ENCODE measurements around the gene SIK3. TPM values are rescaled to one million over a fixed set of nuclear protein-coding genes. Genes with fewer than 3 reads are reported as not detected.
"Not testable (repeated sequence)": the region's sequence is repeated elsewhere in the genome, so short reads cannot be mapped to it uniquely, and the experiment has no call there.

The SIK3 gene
- total and polyA plus RNA-seq, 2 experiments from 2014 or later, result 6.1 to 33.9 TPM

DNA sequence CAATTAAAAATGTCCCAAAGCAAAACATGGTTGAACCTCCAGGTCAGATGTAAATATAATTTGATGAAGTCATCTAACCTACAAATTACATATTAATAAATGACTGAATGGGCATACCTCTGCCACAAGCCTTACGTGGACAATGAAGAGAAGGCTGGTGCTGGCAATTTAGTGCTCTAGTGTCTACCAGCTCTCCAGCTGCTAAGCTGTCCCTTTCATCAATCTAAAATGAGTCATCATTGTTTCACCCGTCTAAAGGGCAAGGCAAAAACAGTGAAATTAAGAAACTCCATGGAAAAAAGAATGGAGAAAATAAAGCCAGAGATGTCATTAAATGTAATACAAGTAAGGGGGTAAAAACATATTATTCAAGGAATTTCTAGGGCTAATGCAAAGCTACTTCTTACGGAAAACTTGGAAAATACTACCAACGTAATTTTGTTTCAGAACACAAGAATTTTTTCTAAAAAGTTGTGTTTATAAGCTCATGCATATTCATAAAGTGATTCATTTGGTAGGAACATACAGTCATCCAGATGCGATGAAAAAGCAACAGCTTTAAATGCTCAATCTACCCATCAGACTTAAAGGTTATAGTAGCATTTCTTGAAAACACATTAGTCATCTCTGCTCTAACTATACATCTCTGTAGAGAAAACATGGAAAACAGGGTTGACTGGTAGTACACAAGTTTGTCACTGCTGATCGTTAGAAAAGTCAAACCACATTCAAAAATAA is 71.5 kb downstream of the SIK3 start:
- Histone ChIP-seq H3K27ac (ENCODE audit: low read depth) (no peak overlapping the region), H3K4me2 (no peak overlapping the region), H3K36me3 (ENCODE audit: insufficient read depth) (no peaks in the 10 kb centered on the region), H3K27me3 (ENCODE audit: insufficient read depth) (no peaks in the 10 kb centered on the region), H2AFZ (no peak overlapping the region), H3K4me3 (no peak overlapping the region), H3F3A (replicated peaks; ENCODE audit: low read depth) (no peaks in the 10 kb centered on the region), H3K79me2 (replicated peaks; ENCODE audit: insufficient read depth) (peaks cover 66% of the 10 kb centered on the region), H3K9me2 (ENCODE audit: insufficient read depth) (no peaks in the 10 kb centered on the region), H4K20me1 (replicated peaks; ENCODE audit: insufficient read depth) (peaks cover 14% of the 10 kb centered on the region), H3K4me1 (ENCODE audit: insufficient read depth) (no peaks in the 10 kb centered on the region)
- no peaks in the 10 kb centered on the region for H3K9me3 Mint-ChIP-seq
- H3K36me3 Mint-ChIP-seq (ENCODE audit: low read depth), result no peaks in the 10 kb centered on the region
- peaks cover 6% of the 10 kb centered on the region for H3K4me1 Mint-ChIP-seq
- TF ChIP-seq STAT1 (IDR thresholded peaks at IDR 0.05; ENCODE audit: unreplicated experiment) (no peak), CREB1 (CRISPR knock-in tag; IDR thresholded peaks at IDR 0.05; ENCODE audit: low read depth) (no peak)
- H3K27me3 Mint-ChIP-seq (ENCODE audit: insufficient read depth, low read depth, poor library complexity), result no peaks in the 10 kb centered on the region
- ATAC-seq (no peak), DNase-seq (ENCODE audit: low spot score) (no peak)
- no peak overlapping the region for H3K4me3 Mint-ChIP-seq
- peak overlapping the region; percentile 19; the same call in 1 of the 2 replicates for H3K27ac Mint-ChIP-seq

- not testable (repeated sequence) for H3K9me3 Mint-ChIP-seq; H3K4me2 ChIP-seq; H3K4me1 ChIP-seq (ENCODE audit: insufficient read depth); H3K36me3 ChIP-seq (ENCODE audit: insufficient read depth); DNase-seq (ENCODE audit: low spot score); H3K9me2 ChIP-seq (ENCODE audit: insufficient read depth); H3K36me3 Mint-ChIP-seq (ENCODE audit: low read depth); H3K4me3 Mint-ChIP-seq; ATAC-seq; H3K4me3 ChIP-seq; H3K4me1 Mint-ChIP-seq; H3F3A ChIP-seq (replicated peaks; ENCODE audit: low read depth); H2AFZ ChIP-seq; H3K27ac Mint-ChIP-seq; H3K27me3 ChIP-seq (ENCODE audit: insufficient read depth); H3K27me3 Mint-ChIP-seq (ENCODE audit: insufficient read depth, low read depth, poor library complexity); H3K27ac ChIP-seq (ENCODE audit: low read depth)
- peaks cover 14% of the 10 kb centered on the region for H4K20me1 ChIP-seq (replicated peaks; ENCODE audit: insufficient read depth)
- peaks cover 78% of the 10 kb centered on the region for H3K79me2 ChIP-seq (replicated peaks; ENCODE audit: insufficient read depth)
Measured at GRCh38 chr11:117023707-117024106, 74.5 kb downstream of the SIK3 start.

GRCh38 chr11:117023178-117023577 is 75.0 kb downstream of the SIK3 start:
- TF ChIP-seq ZNF331 (CRISPR knock-in tag; IDR thresholded peaks at IDR 0.05; ENCODE audit: low read depth), result no peak
- no peak for TF ChIP-seq NANOG (IDR thresholded peaks at IDR 0.05; ENCODE audit: borderline replicate concordance)
- TF ChIP-seq EZH2 (IDR thresholded peaks at IDR 0.05; ENCODE audit: low read depth, unreplicated experiment), result no peak
- TF ChIP-seq CREB1 (CRISPR knock-in tag; IDR thresholded peaks at IDR 0.05; ENCODE audit: low read depth), result no peak
- TF ChIP-seq ZNF114 (CRISPR knock-in tag; IDR thresholded peaks at IDR 0.05), result no peak
- TF ChIP-seq JUNB (IDR thresholded peaks at IDR 0.05; ENCODE audit: unreplicated experiment), result no peak
- TF ChIP-seq POLR2AphosphoS5 (IDR thresholded peaks at IDR 0.05; ENCODE audit: low read depth), result no peak
- Mint-ChIP-seq H3K27ac (no peak overlapping the region), H3K27me3 (ENCODE audit: insufficient read depth, low read depth, poor library complexity) (no peaks in the 10 kb centered on the region), H3K9me3 (no peaks in the 10 kb centered on the region), H3K4me1 (peaks cover 5% of the 10 kb centered on the region; the same call in 2 of the 3 replicates), H3K4me3 (no peak overlapping the region), H3K36me3 (ENCODE audit: low read depth) (no peaks in the 10 kb centered on the region)
- ATAC-seq (no peak), DNase-seq (ENCODE audit: low spot score) (no peak)
- Histone ChIP-seq H3K4me2 (no peak overlapping the region), H3K27ac (ENCODE audit: low read depth) (0 out of 2 replicates have a peak overlapping the region, but pooled peaks have one; percentile 40), H3K27me3 (ENCODE audit: insufficient read depth) (no peaks in the 10 kb centered on the region), H4K20me1 (replicated peaks; ENCODE audit: insufficient read depth) (peaks cover 14% of the 10 kb centered on the region), H3K79me2 (replicated peaks; ENCODE audit: insufficient read depth) (peaks cover 75% of the 10 kb centered on the region), H3K9me2 (ENCODE audit: insufficient read depth) (no peaks in the 10 kb centered on the region), H2AFZ (no peak overlapping the region), H3K36me3 (ENCODE audit: insufficient read depth) (no peaks in the 10 kb centered on the region), H3F3A (replicated peaks; ENCODE audit: low read depth) (no peaks in the 10 kb centered on the region), H3K4me1 (ENCODE audit: insufficient read depth) (no peaks in the 10 kb centered on the region), H3K4me3 (no peak overlapping the region)

Measured in GM23338 (cell line).